ENCODE results near the gene SEMA4D.

Gene SEMA4D

GRCh38 chr9:89328064-89328463 is 169.8 kb downstream of the SEMA4D start:
- DNase-seq = no peak

DNA sequence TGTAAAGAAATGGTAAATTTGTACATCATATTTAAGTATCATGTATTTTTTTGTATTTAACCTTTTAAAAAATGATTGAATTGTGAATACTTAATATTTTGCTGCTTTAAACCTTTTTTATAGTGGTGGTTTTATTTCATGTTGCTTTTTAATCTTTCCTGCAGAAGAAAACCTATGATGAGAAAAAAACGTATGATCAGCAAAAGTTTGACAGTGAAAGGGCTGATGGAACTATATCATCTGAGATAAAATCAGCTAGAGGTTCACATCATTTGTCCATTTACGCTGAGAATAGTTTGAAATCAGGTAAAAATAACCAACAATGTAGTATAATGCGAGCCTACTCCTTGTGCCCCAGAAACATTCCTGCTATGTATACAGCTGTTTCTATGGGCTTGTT is 172.2 kb downstream of the SEMA4D start:
- no peak for DNase-seq

DNA sequence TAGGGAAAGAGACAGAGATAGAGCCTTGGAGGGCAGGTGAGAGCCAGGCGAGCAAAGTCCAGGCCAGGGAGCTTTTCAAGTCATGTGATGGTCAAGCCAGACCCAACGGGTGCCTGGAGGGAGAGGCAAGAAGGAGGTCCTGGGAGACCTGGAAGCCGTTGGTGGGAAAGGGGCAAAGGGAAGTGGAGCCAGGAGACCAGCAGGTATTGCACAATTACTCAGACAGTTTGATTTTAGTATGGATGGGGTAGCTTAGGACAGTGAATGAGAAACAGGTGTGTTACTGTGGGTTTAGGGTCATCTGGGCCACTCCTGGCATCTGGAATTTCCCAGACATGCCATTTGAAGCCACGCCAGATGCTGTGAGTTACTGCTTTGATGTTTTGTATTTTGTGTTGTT is 174.5 kb downstream of the SEMA4D start:
- no peak for DNase-seq

GRCh38 chr9:89319015-89319905 is 178.7 kb downstream of the SEMA4D start:
- DNase-seq = no peak

- DNase-seq = peak; percentile 62 to 98 (median 92)
These were observed 179.5 kb downstream of the SEMA4D start, which contains the start of gene SECISBP2 for GRCh38 chr9:89318123-89319014. Gene SECISBP2 (plus strand): TSS chr9:89318500. CDS start chr9:89318577, 77 bp downstream.

DNA sequence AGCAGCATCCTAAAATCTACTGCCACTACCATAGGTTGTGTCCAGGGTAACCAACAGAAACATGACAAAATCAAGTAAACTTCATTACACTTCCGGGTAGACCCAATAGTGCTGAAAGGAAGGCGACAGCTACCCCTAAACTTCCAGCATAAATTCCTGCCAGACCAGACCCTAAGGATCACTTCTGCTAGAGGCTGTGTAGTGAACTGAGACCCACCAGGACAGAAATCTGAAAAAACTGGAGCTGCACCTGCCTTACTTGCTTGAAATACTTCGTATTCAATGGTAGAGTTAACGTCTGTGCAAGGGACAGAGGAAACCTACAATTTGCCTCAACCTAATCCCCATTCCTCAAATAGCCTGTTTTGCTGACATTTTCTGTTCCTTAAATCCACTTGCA is 180.6 kb downstream of the SEMA4D start:
- no peak for DNase-seq

GRCh38 chr9:89315482-89315881 is 182.4 kb downstream of the SEMA4D start:
- DNase-seq = no peak

- DNase-seq = no peak
These were observed 183.0 kb downstream of the SEMA4D start for GRCh38 chr9:89314955-89315354.

DNA sequence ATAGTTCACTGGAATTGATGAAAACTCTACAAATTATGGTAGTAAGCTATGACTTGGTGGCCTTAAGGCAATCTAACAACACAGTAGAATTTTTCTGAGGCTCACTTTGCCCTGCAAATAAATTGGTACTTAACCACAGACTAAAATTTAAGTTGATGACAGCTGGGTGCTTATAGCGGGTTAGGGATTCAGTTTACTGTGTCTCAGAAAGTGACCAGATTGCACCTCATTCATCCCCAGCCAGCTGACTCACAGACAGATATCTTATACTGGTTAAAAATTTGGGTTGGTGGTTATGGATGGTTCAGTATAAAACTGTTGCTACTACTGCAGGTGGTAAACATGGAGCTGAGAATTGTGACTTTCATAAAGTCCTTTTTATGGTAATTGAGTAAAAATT is 184.1 kb downstream of the SEMA4D start:
- no peak for DNase-seq

DNA sequence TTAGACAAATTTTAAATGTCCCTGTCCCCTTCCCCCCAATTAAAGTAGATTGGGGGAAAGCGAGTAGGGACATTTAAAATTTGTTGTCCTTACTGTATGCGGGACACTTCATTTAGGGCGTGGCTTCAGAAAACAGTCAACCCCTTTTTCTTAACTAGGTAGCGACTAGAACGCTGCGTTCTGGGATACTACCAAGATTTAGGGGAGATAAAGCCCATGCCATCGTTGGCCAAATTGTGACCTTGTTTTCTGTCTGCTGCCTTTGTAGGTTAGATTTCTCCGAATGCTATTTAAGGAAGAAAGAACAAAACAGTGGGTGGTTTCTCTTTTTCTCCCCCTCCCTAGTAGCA is 185.7 kb downstream of the SEMA4D start:
- no peak for DNase-seq

- DNase-seq = peak in 1 of 56 donors; percentile 51
These were observed 186.3 kb downstream of the SEMA4D start for GRCh38 chr9:89311346-89312221.

Measured in nucleus accumbens (tissue), 56 donors.